PC-9 (cell line): Measurements from ENCODE around the gene CRHR2. TPM values are rescaled to one million over a fixed set of nuclear protein-coding genes. Genes with fewer than 3 reads are reported as not detected.

Source experiments
- BruUV-seq: library from RNA; stranded (reverse); fragments of 400-500 nt; replicated peaks from 2 replicates; lab custom pipeline; 2021; lab: Mats Ljungman, UMichigan
- CTCF ChIA-PET: fragments of 300-600 bp; sonication (Branson Sonifier 250); formaldehyde crosslinking; loops from one replicate; lab custom pipeline; 2022; ENCODE audit warnings: antibody characterized with exemption; lab: Charles Lee
- POLR2A ChIA-PET: fragments of 300-600 bp; sonication (Branson Sonifier 250); formaldehyde crosslinking; loops from one replicate; lab custom pipeline; 2022; ENCODE audit warnings: antibody characterized with exemption; ENCODE audit not compliant: unreplicated experiment; lab: Charles Lee
- DNase-seq, 2 experiments: peaks; one replicate each; pipeline versions ENCODE4 v3.0.0 to v3.0.0-alpha.2; 2015 to 2022; ENCODE audit warnings: mixed read lengths in 1 of 2
- H2AFZ ChIP-seq: fragments of 200-600 bp; sonication (generic); 2 replicates; pipeline ENCODE4 v1.8.1; 2017; ENCODE audit warnings: antibody characterized with exemption
- H3F3A ChIP-seq: fragments of 200-600 bp; sonication (generic); 2 replicates; pipeline ENCODE4 v1.8.1; 2017; ENCODE audit warnings: antibody characterized with exemption, mild to moderate bottlenecking, low read depth; ENCODE audit not compliant: insufficient read depth
- H3K27ac ChIP-seq: fragments of 200-600 bp; sonication (generic); 2 replicates; pipeline ENCODE4 v1.6.1; 2016; ENCODE audit warnings: mixed run types
- H3K27me3 ChIP-seq: fragments of 200-600 bp; sonication (generic); 2 replicates; pipeline ENCODE4 v1.6.1; 2016; ENCODE audit warnings: low read depth, mixed run types; ENCODE audit not compliant: insufficient read depth
- H3K36me3 ChIP-seq: fragments of 200-600 bp; sonication (generic); 2 replicates; pipeline ENCODE4 v1.6.1; 2016; ENCODE audit warnings: low read depth, mixed run types
- H3K4me1 ChIP-seq: fragments of 200-600 bp; sonication (generic); replicated peaks from 2 replicates; pipeline ENCODE4 v1.6.1; 2016; ENCODE audit warnings: mixed run types; ENCODE audit not compliant: insufficient read depth
- H3K4me2 ChIP-seq: fragments of 200-600 bp; sonication (generic); 2 replicates; pipeline ENCODE4 v1.6.1; 2017; ENCODE audit warnings: mixed run types
- H3K4me3 ChIP-seq: fragments of 200-600 bp; sonication (generic); 2 replicates; pipeline ENCODE4 v1.6.1; 2016; ENCODE audit warnings: mixed run types
- H3K79me2 ChIP-seq: fragments of 200-600 bp; sonication (generic); 2 replicates; pipeline ENCODE4 v1.6.1; 2017; ENCODE audit warnings: low read depth, mixed run types
- H3K9me2 ChIP-seq: fragments of 200-600 bp; sonication (generic); 2 replicates; pipeline ENCODE4 v1.8.1; 2017; ENCODE audit warnings: mild to moderate bottlenecking; ENCODE audit not compliant: insufficient read depth
- H3K9me3 ChIP-seq: fragments of 200-600 bp; sonication (generic); 2 replicates; pipeline ENCODE4 v1.8.1; 2016; ENCODE audit warnings: low read depth; ENCODE audit not compliant: insufficient read depth
- H4K20me1 ChIP-seq: fragments of 200-600 bp; sonication (generic); 2 replicates; pipeline ENCODE4 v1.8.1; 2017; ENCODE audit not compliant: insufficient read depth
- CTCF ChIP-seq: fragments of 200-600 bp; sonication (generic); conservative IDR thresholded peaks from 2 replicates; pipeline ENCODE4 v1.6.1; 2017; ENCODE audit warnings: mixed run types, antibody characterized with exemption, mild to moderate bottlenecking, moderate library complexity
- EZH2 ChIP-seq: fragments of 200-600 bp; sonication (generic); IDR thresholded peaks from 2 replicates; pipeline ENCODE4 v1.8.0; 2017; ENCODE audit warnings: antibody characterized with exemption, low read depth
- intact Hi-C: fragments of 100-400 bp; cut with micrococcal nuclease; formaldehyde crosslinking; loops from one replicate; pipeline ENCODE4 v1.10.0; 2022; ENCODE audit not compliant: unreplicated experiment
- total RNA-seq: library from RNA; stranded (reverse); gene quantifications from 2 replicates; pipeline ENCODE4 v1.2.3, GENCODE V29; 2021

CRHR2 gene
- total RNA-seq, 1 experiment from 2014 or later = not detected

DNA sequence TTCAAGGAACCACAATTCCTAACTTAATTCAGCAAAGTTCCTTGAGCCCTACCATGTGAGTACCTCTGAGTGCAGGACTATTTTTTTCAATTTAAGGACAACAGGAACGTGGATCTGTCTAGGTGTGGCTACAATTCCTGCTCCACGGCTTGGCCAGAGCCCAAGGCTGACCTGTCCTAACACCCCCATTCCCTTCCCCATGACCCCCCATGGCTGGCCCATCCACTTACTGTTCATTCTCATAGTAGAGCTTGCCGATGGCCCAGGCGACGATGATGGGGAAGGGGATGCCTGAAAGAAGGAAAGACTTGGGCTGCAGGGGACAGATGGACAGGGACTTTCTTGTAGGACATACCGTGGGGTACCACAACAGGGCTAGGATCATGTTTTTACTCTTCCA, 20.3 kb downstream of the CRHR2 start:
- H3K79me2 ChIP-seq = no peaks in the 10 kb centered on the region
- peaks cover 73% of the 10 kb centered on the region for H3K27me3 ChIP-seq
- TF ChIP-seq CTCF (no peak), EZH2 (no peak)
- no peak overlapping the region for H3K4me3 ChIP-seq
- CTCF ChIA-PET = no interaction called here
- intact Hi-C loops = no loop called here
- H3K36me3 ChIP-seq = no peaks in the 10 kb centered on the region
- no TSS peak for BruUV-seq
- H3K4me2 ChIP-seq = no peak overlapping the region
- H3K9me2 ChIP-seq = no peaks in the 10 kb centered on the region
- no peaks in the 10 kb centered on the region for H4K20me1 ChIP-seq
- no peaks in the 10 kb centered on the region for H3K4me1 ChIP-seq
- no peaks in the 10 kb centered on the region for H3K9me3 ChIP-seq
- no peak overlapping the region for H2AFZ ChIP-seq
- H3K27ac ChIP-seq = no peak overlapping the region
- DNase-seq = no peak
- POLR2A ChIA-PET = no interaction called here
- no peaks in the 10 kb centered on the region for H3F3A ChIP-seq

- Histone ChIP-seq H3K4me1 (no peaks in the 10 kb centered on the region), H3K4me2 (no peak overlapping the region), H4K20me1 (no peaks in the 10 kb centered on the region), H3K27me3 (peaks cover 60% of the 10 kb centered on the region), H2AFZ (no peak overlapping the region), H3K27ac (no peak overlapping the region), H3K36me3 (no peaks in the 10 kb centered on the region), H3K9me3 (no peaks in the 10 kb centered on the region), H3K4me3 (no peak overlapping the region), H3K79me2 (no peaks in the 10 kb centered on the region), H3F3A (no peaks in the 10 kb centered on the region), H3K9me2 (no peaks in the 10 kb centered on the region)
- POLR2A ChIA-PET = no interaction called here
- no TSS peak for BruUV-seq
- DNase-seq = no peak
- CTCF ChIA-PET = no interaction called here
- TF ChIP-seq CTCF (no peak), EZH2 (no peak)
- intact Hi-C loops = no loop called here
Observed at GRCh38 chr7:30660331-30661255, 21.7 kb downstream of the CRHR2 start.

DNA sequence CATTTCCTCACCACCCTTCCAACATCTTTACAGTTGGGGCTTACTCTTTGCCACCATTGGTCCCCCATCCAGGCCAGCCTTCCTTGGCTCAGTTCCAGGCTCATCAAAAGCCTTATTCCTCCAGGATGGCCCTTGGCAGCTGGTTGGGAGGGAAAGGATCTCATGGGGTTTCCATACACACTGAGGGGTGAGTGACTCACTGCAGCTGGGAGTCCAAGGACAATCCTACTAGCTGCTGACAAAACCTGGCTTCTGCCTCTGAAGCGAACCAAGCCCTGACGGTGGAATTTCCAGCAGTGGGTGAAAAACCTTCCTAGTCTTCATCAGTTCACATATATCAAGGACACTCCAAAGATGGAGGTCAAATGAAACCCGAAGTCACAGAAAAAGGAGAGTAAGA, 22.9 kb downstream of the CRHR2 start:
- no peaks in the 10 kb centered on the region for H3K79me2 ChIP-seq
- no peak overlapping the region for H2AFZ ChIP-seq
- no peaks in the 10 kb centered on the region for H4K20me1 ChIP-seq
- TF ChIP-seq EZH2 = no peak
- TF ChIP-seq CTCF = no peak
- H3K27ac ChIP-seq = no peak overlapping the region
- H3K9me3 ChIP-seq = no peaks in the 10 kb centered on the region
- no peaks in the 10 kb centered on the region for H3K4me1 ChIP-seq
- ChIA-PET CTCF (no interaction called here), POLR2A (no interaction called here)
- no peaks in the 10 kb centered on the region for H3K36me3 ChIP-seq
- no peaks in the 10 kb centered on the region for H3F3A ChIP-seq
- no peak for DNase-seq
- H3K9me2 ChIP-seq = no peaks in the 10 kb centered on the region
- intact Hi-C loops = no loop called here
- no TSS peak for BruUV-seq
- H3K27me3 ChIP-seq = peaks cover 53% of the 10 kb centered on the region
- no peak overlapping the region for H3K4me2 ChIP-seq
- no peak overlapping the region for H3K4me3 ChIP-seq
